HG02840 (cell line): Measurements from ENCODE around the gene GPC6.

Experiments
- ATAC-seq: cut with Tn5 transposase; IDR thresholded peaks from one replicate; pipeline ENCODE4 v1.9.1; 2021; ENCODE audit warnings: mild to moderate bottlenecking, moderate library complexity, moderate number of reproducible peaks; ENCODE audit not compliant: unreplicated experiment, low FRiP score

GPC6 gene

GRCh38 chr13:94169454-94170144, 943.0 kb downstream of the GPC6 start:
- ATAC-seq, result no peak

GRCh38 chr13:94170145-94170571, 943.6 kb downstream of the GPC6 start:
- ATAC-seq, result no peak

- no peak for ATAC-seq
Measured at GRCh38 chr13:94172416-94172815, 945.8 kb downstream of the GPC6 start.

- ATAC-seq, result no peak
Measured at GRCh38 chr13:94173312-94173854, 946.8 kb downstream of the GPC6 start.

GRCh38 chr13:94174009-94174408, 947.4 kb downstream of the GPC6 start:
- no peak for ATAC-seq

- no peak for ATAC-seq
Measured at GRCh38 chr13:94175076-94175475, 948.5 kb downstream of the GPC6 start.

GRCh38 chr13:94176561-94176960, 950.0 kb downstream of the GPC6 start:
- ATAC-seq, result no peak

GRCh38 chr13:94177041-94177440, 950.4 kb downstream of the GPC6 start:
- ATAC-seq, result no peak

GRCh38 chr13:94178625-94179244, 952.1 kb downstream of the GPC6 start:
- no peak for ATAC-seq

- ATAC-seq, result no peak
Measured at GRCh38 chr13:94181461-94182107, 955.0 kb downstream of the GPC6 start.

- ATAC-seq, result no peak
Measured at GRCh38 chr13:94182185-94182761, 955.7 kb downstream of the GPC6 start.

GRCh38 chr13:94186470-94186869, 959.9 kb downstream of the GPC6 start:
- no peak for ATAC-seq

GRCh38 chr13:94188201-94188854, 961.7 kb downstream of the GPC6 start:
- no peak for ATAC-seq

GRCh38 chr13:94192431-94192975, 965.9 kb downstream of the GPC6 start:
- ATAC-seq, result no peak

GRCh38 chr13:94195715-94196114, 969.1 kb downstream of the GPC6 start:
- no peak for ATAC-seq

- no peak for ATAC-seq
Measured at GRCh38 chr13:94196413-94196812, 969.8 kb downstream of the GPC6 start.

- ATAC-seq, result no peak
Measured at GRCh38 chr13:94198681-94199080, 972.1 kb downstream of the GPC6 start.

- ATAC-seq, result no peak
Measured at GRCh38 chr13:94199135-94199534, 972.5 kb downstream of the GPC6 start.

GRCh38 chr13:94201022-94201421, 974.4 kb downstream of the GPC6 start:
- ATAC-seq, result no peak

- no peak for ATAC-seq
Measured at GRCh38 chr13:94204163-94204562, 977.6 kb downstream of the GPC6 start.
